Left cardiac atrium (tissue), 4 donors: Measurements from ENCODE around the gene FBXO17. TPM values are rescaled to one million over a fixed set of nuclear protein-coding genes. Genes with fewer than 3 reads are reported as not detected.
"Not testable (repeated sequence)": the region's sequence is repeated elsewhere in the genome, so short reads cannot be mapped to it uniquely, and the experiment has no call there.

Experiments used
- ATAC-seq, 2 donors: fragments of 200-7000 bp; cut with Tn5 transposase; one replicate each; pipeline ENCODE4 v1.9.1; 2020; ENCODE audit warnings: mild to moderate bottlenecking in 2 of 2, moderate library complexity in 2 of 2
- DNase-seq: peaks from one replicate; pipeline ENCODE4 v3.0.0-alpha.2; 2020
- intact Hi-C, 2 donors: fragments of 100-400 bp; cut with DNase I; formaldehyde crosslinking; loops; one replicate each; pipeline versions ENCODE4 v1.14.1 to v1.15.1; 2022 to 2023
- total RNA-seq, 2 donors: library from RNA; stranded (reverse); fragmentation: NEBNext Ultra II Directional; extraction: Animal tissue kit (Norgen Biotek cat#: 25700); gene quantifications; one replicate each; pipeline ENCODE4 v1.2.1, GENCODE V29; 2021
- donor health status: DM: no; HTN: yes; CAD: no.
- donor health status: DM: no; HTN: yes; CAD: no; lungs with severe emphysema.
- donor health status: DM: yes; HTN: yes; CAD: no.
- donor health status: Dilated cardiomyopathy.

FBXO17 gene
- total RNA-seq, 2 donors from 2014 or later = 7.2 to 7.8 TPM

GRCh38 chr19:38987745-38988144, 12.2 kb upstream of the FBXO17 start:
- DNase-seq, intact Hi-C loops, ATAC-seq: not testable (repeated sequence)

- DNase-seq (no peak), ATAC-seq (no peak)
- intact Hi-C loops = no loop called here
Observed at GRCh38 chr19:38985262-38985661, 9.7 kb upstream of the FBXO17 start.

GRCh38 chr19:38980583-38981374, 5.2 kb upstream of the FBXO17 start:
- DNase-seq (no peak), ATAC-seq (no peak)
- intact Hi-C loops = no loop called here

- no peak for DNase-seq
- intact Hi-C loops = no loop called here
- ATAC-seq = no peak
Observed at GRCh38 chr19:38979812-38980211, 4.3 kb upstream of the FBXO17 start.

DNA sequence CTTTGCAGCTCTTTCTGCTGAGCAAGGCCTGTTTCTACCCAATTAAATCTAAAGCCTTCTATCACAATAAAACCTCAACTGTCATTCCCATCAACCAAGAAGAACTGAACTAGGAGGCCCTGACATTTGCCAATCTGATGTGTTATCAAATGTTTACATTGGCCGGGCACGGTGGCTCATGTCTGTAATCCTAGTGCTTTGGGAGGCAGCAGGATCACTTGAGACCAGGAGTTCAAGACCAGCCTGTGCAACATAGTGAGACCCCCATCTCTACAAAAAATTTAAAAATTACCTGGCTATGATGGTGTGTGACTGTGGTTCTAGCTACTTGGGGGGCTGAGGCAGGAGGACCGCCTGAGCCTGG, 2.8 kb upstream of the FBXO17 start:
- intact Hi-C loops = no loop called here
- ATAC-seq = no peak
- DNase-seq = no peak

DNA sequence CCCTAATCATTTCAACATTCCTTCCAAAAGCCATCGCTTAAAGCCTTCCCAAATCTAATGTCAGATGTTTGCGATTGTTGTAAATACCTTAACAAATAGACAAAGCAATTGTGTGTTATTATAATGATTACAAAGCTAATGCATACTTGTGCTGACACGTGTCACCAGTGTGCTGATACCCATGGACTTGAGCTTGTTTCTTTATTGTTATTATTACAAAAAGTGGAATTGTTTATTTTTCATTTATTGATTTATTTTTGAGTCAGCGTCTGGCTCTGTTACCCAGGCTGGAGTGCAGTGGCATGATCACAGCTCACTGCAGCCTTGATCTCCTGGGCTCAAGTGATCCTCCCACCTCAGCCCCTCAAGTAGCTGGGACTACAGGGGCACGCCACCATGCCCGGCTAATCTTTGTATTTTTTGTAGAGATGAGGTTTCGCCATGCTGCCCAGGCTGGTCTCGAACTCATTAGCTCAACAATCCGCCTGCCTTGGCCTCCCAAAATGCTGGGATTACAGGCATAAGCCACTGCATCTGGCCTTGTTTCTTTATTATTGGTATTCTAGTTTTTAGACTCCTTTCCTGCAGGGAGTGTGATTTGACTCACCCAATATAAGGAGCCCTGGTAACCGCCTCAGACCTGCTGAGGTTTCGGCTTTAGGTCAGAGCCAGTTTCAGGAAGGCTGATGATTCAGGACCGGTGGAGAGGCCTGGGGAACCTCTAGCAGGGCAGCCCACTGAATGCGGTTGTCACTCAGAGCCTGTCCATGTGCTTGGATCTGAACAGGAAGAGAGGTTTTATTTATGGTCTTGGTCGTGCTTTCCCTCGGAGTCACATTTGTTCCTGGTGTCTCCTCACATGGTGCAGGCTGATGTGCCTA, 2.1 kb upstream of the FBXO17 start:
- intact Hi-C loops = no loop called here
- DNase-seq = no peak
- no peak for ATAC-seq

DNA sequence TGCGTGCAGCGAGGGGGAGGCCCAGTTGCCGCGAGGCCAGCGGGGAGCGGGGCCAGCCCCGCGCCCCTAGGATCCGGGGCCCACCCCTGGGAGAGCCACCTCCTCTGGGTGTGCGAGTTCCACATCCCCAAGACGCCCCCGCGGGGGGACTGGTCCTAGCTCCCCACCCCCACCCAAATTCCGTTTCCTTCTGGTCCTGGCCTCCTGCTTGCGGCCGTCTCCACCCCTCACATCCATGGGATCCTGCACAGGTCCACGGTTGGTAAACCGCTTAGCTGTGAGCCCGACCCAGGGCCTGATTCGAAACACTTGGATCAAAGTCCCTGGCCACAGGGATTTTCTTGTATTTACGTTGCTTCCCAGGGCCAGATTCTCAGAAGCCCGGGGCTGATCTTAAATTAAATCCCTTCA, 324 bp upstream of the FBXO17 start:
- DNase-seq (peak; percentile 39), ATAC-seq (peak; percentile 45 to 55)
- intact Hi-C loops = no loop called here

DNA sequence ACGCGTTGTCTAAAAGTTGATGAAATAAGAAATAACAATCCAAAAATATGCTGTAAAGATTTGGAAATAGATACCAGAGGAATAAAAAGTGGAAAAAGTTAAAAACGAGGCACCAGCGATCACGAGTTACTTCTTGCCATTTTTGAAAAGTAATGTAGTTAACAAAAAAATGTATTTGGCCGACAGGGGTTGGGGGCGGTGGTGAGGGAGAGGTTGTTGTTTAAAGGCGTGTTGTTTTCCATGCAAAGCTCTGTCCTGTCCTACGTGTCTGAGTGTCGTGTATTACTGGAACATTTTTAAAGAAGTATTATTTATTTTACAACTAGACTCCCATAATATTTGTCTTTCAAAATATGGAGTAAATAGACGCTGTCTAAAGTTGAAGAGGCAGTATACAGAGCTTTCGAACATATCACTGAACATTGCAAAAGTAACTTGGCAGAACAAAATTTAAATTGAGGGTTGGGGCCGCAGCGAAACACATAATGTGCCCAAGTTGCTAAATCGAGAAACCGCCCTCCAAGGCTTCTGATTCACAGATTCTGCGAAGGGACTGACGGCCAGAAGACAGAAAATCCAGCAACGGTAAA, 823 bp downstream of the FBXO17 start:
- ATAC-seq = no peak
- DNase-seq = no peak
- intact Hi-C loops = no loop called here

DNA sequence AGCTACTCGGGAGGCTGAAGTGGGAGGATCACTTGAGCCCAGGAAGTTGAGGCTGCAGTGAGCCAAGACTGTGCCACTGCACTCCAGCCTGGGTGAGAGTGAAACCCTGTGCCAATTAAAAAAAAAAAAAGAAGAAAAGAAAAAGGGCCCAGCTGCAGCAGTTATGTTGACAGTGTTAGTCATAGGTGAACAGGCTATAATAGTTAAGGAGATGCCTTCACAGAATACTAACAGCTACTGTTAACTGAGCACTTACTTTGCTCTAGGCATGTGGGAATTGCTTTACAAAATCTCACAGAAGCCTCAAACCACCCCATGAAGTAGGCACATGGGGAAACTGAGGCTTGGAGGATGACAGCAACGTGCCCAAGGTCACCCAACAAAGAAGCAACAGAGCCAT, 3.9 kb downstream of the FBXO17 start:
- ATAC-seq = no peak
- intact Hi-C loops = no loop called here
- DNase-seq = no peak

DNA sequence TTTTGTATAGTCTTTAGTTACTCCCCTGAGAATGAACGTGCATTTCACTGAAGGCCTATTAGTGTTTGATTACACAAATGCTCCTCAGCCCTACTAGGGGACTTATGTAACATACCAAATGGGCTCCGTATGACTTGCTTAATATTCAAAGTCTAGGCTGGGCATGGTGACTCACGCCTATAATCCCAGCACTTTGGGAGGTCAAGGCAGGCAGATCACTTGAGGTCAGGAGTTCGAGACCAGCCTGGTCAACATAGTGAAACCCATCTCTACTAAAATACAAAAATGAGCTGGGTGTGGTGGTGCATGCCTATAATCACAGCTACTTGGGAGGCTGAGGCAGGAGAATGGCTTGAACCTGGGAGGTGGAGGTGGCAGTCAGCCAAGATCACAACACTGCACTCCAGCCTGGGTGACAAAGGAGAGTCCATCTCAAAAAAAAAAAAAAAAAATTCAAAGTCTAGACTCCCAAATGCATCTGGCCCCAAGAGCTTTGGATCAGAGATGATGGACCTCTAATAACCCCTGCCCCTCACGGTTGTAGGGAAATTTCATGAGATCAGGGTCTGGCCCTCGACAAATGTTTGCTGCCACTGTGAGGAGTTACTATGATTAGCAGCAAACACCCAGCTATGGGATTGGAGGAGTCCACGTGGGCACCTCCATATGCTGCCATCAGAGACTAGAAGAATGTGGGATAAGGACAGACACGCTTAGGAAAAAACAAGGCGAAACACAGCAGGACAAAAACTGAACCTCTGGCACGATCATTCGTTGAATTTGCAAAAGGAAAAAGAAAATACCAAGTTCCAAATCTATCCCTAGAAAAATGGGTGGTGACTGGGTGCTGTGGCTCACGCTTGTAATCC, 4.6 kb downstream of the FBXO17 start:
- DNase-seq (no peak), ATAC-seq (no peak)
- intact Hi-C loops = no loop called here

DNA sequence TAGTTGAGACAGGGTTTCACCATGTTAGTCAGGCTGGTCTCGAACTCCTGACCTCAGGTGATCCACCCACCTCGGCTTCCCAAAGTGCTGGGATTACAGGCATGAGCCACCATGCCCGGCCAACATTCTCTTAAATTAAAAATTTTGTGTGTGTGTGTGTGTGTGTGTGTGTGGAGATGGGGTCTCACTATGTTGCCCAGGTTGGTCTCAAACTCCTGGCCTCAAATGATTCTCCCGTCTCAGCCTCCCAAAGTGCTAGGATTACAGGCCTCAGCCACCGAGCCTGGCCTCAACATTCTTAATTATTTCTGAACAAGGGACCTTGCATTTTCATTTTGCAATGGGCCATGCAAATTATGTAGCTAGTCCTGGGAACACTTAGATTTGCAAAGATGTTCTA, 9.4 kb downstream of the FBXO17 start:
- intact Hi-C loops, ATAC-seq, DNase-seq: not testable (repeated sequence)

DNA sequence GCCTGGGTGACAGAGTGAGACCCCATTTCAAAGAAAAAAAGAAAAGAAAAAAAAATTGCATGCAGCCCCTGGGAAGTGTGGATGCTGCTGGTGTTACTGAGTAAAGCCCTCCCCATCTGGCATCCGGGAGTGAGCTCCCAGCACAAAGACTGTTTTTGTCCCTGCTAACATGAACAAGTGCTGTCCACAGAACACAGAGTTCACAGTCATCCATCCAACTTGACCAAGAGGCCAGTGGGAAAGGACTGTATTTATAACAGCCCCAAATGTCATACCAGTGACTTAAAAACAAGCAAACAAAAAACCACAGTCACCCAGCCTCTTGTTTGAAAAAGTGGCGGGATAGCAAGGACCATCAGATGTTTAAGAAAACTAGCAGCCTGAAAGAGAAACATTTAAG, 10.8 kb downstream of the FBXO17 start:
- DNase-seq (no peak), ATAC-seq (no peak)
- intact Hi-C loops = loop anchor here in 1 of 2 donors (5.0 kb wide), 1 partner anchor 363 kb away; no protein-coding TSS in a partner anchor

- intact Hi-C loops = loop anchor here in 1 of 2 donors (5.0 kb wide), 1 partner anchor 368 kb away; no protein-coding TSS in a partner anchor
Observed at GRCh38 chr19:38959618-38960017, 15.9 kb downstream of the FBXO17 start.

DNA sequence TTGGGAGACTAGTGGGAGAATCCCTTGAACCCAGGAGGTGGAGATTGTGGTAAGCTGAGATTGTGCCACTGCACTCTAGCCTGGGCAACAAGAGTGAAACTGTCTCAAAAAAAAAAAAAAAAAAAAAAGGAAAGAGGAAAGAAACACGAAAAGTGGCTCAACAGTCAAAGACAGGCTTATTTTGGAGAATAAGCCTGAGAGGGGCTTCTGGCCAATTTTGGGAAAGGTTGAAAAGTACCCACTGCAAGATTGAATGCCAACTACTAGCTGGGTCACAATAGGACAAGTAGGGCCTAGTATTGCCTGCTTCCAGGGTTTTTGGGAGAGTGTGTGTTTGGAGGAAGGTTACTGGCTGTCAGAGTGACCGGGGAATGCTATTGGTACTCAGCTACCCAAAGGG, 17.2 kb downstream of the FBXO17 start:
- DNase-seq = no peak
- ATAC-seq = no peak
- intact Hi-C loops = no loop called here

More at GRCh38 chr19:38959618-38960017, 15.9 kb downstream of the FBXO17 start:
- ATAC-seq (no peak), DNase-seq (no peak)

DNA sequence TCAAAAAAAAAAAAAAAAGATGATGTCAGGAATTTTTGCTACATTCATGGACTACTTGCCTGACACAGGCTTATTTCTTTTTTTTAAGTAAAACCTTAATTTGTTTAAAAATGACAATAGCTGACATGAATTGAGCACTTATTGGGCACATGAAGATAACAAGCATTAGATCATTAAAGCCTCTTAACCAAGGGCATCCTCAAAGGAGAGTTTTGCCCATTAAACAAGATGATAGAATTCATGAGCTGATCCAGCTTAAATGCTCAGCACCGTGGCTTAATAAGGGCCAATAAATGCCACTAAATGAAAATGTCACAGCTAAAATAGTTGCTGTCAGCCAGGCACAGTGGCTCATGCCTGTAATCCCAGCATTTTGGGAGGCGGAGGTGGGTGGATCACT, 19.3 kb downstream of the FBXO17 start:
- intact Hi-C loops = no loop called here
- DNase-seq = no peak
- ATAC-seq = no peak

DNA sequence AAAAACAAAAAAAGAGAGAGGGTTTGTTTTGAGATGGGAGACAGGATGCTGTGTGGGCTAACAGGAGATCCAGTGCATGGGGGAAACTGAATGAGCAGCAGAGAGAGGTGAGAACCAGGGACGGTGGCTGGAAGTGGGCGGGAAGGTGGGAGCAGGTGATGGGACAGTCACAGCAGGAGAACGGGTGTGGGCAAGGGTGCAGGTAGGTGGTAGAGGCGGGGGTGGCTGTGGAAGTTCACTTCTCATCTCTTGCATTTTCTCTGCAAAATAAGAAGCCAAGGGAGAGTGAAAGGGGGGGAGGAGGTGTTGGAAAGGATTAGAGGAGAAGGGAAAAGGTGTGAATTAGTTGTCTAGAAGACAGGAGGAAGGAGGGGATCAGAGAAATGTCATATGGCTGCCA, 21.9 kb downstream of the FBXO17 start:
- ATAC-seq (no peak), DNase-seq (no peak)
- intact Hi-C loops = no loop called here

DNA sequence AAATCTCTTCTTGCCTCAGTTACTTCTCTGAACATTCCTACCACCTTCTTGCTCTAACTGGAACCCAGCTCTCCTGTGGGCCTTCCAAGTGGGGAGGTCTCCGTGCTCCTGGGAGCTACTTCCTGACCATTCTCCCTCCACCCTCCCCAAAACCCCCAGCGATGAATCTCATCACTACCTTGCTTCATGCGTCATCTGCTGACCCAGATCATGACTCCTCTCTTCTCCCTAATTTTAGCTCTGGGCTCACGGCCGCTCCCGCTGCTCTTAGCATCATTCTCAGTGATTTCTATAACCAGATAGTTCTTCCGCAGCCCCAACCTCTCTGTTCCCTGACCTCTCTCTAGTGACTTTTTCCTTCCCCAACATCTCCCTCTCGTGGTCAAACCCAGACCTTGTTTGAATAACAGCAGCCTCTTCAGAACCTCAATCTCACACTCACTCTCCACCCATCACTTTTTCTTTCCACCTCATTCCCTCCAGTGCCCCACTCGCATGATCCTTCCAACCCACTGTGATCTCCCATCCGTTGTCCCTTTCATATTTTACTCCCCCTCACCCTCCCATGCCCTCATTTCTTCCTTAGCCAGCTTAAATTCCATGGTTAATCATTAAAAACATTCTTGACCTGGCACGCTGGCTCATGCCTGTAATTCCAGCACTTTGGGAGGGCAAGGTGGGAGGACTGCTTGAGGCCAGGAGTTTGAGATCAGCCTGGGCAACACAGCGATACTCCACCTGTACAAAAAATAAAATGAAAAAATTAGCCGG, 23.0 kb downstream of the FBXO17 start:
- intact Hi-C loops = no loop called here
- DNase-seq (no peak), ATAC-seq (no peak)

- ATAC-seq (no peak), DNase-seq (no peak)
- intact Hi-C loops = no loop called here
Observed at GRCh38 chr19:38951187-38951586, 24.4 kb downstream of the FBXO17 start.
